ENCODE results near the gene HCRTR1. TPM values are rescaled to one million over a fixed set of nuclear protein-coding genes. Genes with fewer than 3 reads are reported as not detected.

HCRTR1 gene
- total RNA-seq, 1 donor from 2014 or later = not detected

- DNase-seq (ENCODE audit: low read depth, low spot score) = no peak
- Mint-ChIP-seq H3K27ac (ENCODE audit: unreplicated experiment) (no peak overlapping the region), H3K27me3 (ENCODE audit: low read depth) (peaks cover 29% of the 10 kb centered on the region), H3K36me3 (ENCODE audit: low read depth) (no peaks in the 10 kb centered on the region), H3K4me1 (no peaks in the 10 kb centered on the region), H3K9me3 (no peaks in the 10 kb centered on the region), H3K4me3 (no peak overlapping the region)
- TF ChIP-seq, protein P1, sequence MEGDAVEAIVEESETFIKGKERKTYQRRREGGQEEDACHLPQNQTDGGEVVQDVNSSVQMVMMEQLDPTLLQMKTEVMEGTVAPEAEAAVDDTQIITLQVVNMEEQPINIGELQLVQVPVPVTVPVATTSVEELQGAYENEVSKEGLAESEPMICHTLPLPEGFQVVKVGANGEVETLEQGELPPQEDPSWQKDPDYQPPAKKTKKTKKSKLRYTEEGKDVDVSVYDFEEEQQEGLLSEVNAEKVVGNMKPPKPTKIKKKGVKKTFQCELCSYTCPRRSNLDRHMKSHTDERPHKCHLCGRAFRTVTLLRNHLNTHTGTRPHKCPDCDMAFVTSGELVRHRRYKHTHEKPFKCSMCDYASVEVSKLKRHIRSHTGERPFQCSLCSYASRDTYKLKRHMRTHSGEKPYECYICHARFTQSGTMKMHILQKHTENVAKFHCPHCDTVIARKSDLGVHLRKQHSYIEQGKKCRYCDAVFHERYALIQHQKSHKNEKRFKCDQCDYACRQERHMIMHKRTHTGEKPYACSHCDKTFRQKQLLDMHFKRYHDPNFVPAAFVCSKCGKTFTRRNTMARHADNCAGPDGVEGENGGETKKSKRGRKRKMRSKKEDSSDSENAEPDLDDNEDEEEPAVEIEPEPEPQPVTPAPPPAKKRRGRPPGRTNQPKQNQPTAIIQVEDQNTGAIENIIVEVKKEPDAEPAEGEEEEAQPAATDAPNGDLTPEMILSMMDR (conservative IDR thresholded peaks at IDR 0.05) = no peak
These were observed 41.9 kb upstream of the HCRTR1 start for GRCh38 chr1:31575369-31576140.

GRCh38 chr1:31576201-31576669 is 41.3 kb upstream of the HCRTR1 start, which contains the start of gene TINAGL1:
Gene TINAGL1, plus strand, starts transcription at chr1:31576515. Its CDS starts 634 bp downstream, at chr1:31577149.
- Mint-ChIP-seq H3K36me3 (ENCODE audit: low read depth) (no peaks in the 10 kb centered on the region), H3K4me1 (no peaks in the 10 kb centered on the region), H3K27ac (ENCODE audit: unreplicated experiment) (no peak within 1 kb of the TSS), H3K4me3 (no peak within 1 kb of the TSS), H3K27me3 (ENCODE audit: low read depth) (peaks cover 33% of the 10 kb centered on the region), H3K9me3 (no peaks in the 10 kb centered on the region)
- TF ChIP-seq, protein P1 (conservative IDR thresholded peaks at IDR 0.05) = no peak
- DNase-seq (ENCODE audit: low read depth, low spot score) = no peak

DNA sequence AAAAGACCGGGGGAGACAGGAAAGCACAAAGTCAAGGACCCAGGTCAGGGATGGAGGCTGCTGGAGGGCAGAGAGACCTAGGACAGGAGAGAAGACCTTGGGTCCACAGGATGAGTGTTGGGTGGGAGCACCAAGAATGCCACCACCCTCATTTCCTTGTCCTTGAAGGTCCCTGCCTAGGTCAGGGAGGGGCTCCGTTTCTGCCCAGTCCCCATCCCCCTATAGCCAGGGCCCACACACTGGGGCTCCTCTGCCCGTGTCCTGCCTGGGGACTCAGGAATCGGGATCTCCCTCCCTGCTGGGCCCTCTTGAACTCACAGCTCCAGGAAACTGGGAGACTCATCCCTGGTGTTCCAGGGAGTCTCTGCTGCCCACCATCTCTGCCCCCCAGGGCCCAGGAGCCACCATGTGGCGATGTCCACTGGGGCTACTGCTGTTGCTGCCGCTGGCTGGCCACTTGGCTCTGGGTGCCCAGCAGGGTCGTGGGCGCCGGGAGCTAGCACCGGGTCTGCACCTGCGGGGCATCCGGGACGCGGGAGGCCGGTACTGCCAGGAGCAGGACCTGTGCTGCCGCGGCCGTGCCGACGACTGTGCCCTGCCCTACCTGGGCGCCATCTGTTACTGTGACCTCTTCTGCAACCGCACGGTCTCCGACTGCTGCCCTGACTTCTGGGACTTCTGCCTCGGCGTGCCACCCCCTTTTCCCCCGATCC is 40.6 kb upstream of the HCRTR1 start:
- no peak for DNase-seq (ENCODE audit: low read depth, low spot score)
- Mint-ChIP-seq H3K27ac (ENCODE audit: unreplicated experiment) (no peak overlapping the region), H3K36me3 (ENCODE audit: low read depth) (no peaks in the 10 kb centered on the region), H3K4me1 (no peaks in the 10 kb centered on the region), H3K4me3 (no peak overlapping the region), H3K9me3 (no peaks in the 10 kb centered on the region), H3K27me3 (ENCODE audit: low read depth) (peaks cover 33% of the 10 kb centered on the region)
- TF ChIP-seq, protein P1 (conservative IDR thresholded peaks at IDR 0.05) = no peak

- TF ChIP-seq, protein P1 (conservative IDR thresholded peaks at IDR 0.05) = no peak
- H3K27ac Mint-ChIP-seq (ENCODE audit: unreplicated experiment) = no peak overlapping the region
- no peaks in the 10 kb centered on the region for H3K36me3 Mint-ChIP-seq (ENCODE audit: low read depth)
- H3K9me3 Mint-ChIP-seq = no peaks in the 10 kb centered on the region
- no peak for DNase-seq (ENCODE audit: low read depth, low spot score)
- H3K27me3 Mint-ChIP-seq (ENCODE audit: low read depth) = peaks cover 33% of the 10 kb centered on the region
- H3K4me3 Mint-ChIP-seq = no peak overlapping the region
- no peaks in the 10 kb centered on the region for H3K4me1 Mint-ChIP-seq
These were observed 39.8 kb upstream of the HCRTR1 start for GRCh38 chr1:31577515-31578192.

GRCh38 chr1:31579374-31579773 is 38.1 kb upstream of the HCRTR1 start:
- TF ChIP-seq, protein P1 (conservative IDR thresholded peaks at IDR 0.05) = no peak
- Mint-ChIP-seq H3K27me3 (ENCODE audit: low read depth) (peaks cover 29% of the 10 kb centered on the region), H3K27ac (ENCODE audit: unreplicated experiment) (no peak overlapping the region), H3K4me3 (no peak overlapping the region), H3K9me3 (no peaks in the 10 kb centered on the region), H3K4me1 (no peaks in the 10 kb centered on the region), H3K36me3 (ENCODE audit: low read depth) (no peaks in the 10 kb centered on the region)
- no peak for DNase-seq (ENCODE audit: low read depth, low spot score)

Measured in neural crest cell (in vitro differentiated cells).